GM19023 (cell line): ENCODE data around the gene HERPUD1.
"Not testable (repeated sequence)": the region's sequence is repeated elsewhere in the genome, so short reads cannot be mapped to it uniquely, and the experiment has no call there.

Source experiments
- ATAC-seq: cut with Tn5 transposase; IDR thresholded peaks from one replicate; pipeline ENCODE4 v1.9.1; 2021; ENCODE audit warnings: mild to moderate bottlenecking, moderate library complexity; ENCODE audit not compliant: unreplicated experiment

HERPUD1 gene

GRCh38 chr16:56977823-56978430 is 46.0 kb downstream of the HERPUD1 start:
- ATAC-seq = no peak

GRCh38 chr16:56980201-56980535 is 48.2 kb downstream of the HERPUD1 start:
- no peak for ATAC-seq

GRCh38 chr16:56980792-56981724 is 49.1 kb downstream of the HERPUD1 start:
- ATAC-seq = no peak

- ATAC-seq = no peak
Observed at GRCh38 chr16:56981729-56982271, 49.9 kb downstream of the HERPUD1 start.

GRCh38 chr16:56982695-56983094 is 50.8 kb downstream of the HERPUD1 start:
- no peak for ATAC-seq

GRCh38 chr16:56983211-56983751 is 51.3 kb downstream of the HERPUD1 start:
- ATAC-seq = no peak

- ATAC-seq = no peak
Observed at GRCh38 chr16:56984639-56985038, 52.7 kb downstream of the HERPUD1 start.

- ATAC-seq = no peak
Observed at GRCh38 chr16:56985288-56985961, 53.5 kb downstream of the HERPUD1 start.

GRCh38 chr16:56985962-56986360 is 54.0 kb downstream of the HERPUD1 start:
- ATAC-seq = no peak

- ATAC-seq = no peak
Observed at GRCh38 chr16:56986361-56986760, 54.4 kb downstream of the HERPUD1 start.

GRCh38 chr16:56986908-56987307 is 55.0 kb downstream of the HERPUD1 start:
- ATAC-seq = not testable (repeated sequence)

GRCh38 chr16:56987692-56988091 is 55.8 kb downstream of the HERPUD1 start:
- ATAC-seq = no peak

- ATAC-seq = no peak
Observed at GRCh38 chr16:56988161-56988947, 56.4 kb downstream of the HERPUD1 start.

GRCh38 chr16:56988948-56989945 is 57.3 kb downstream of the HERPUD1 start, which contains the start of gene NLRC5:
TSS of gene NLRC5 (plus strand) at chr16:56989557. CDS start at chr16:57020713, 31,156 bp downstream.
- peak; percentile 76 for ATAC-seq

- ATAC-seq = no peak
Observed at GRCh38 chr16:56989988-56990387, 58.0 kb downstream of the HERPUD1 start.

- ATAC-seq = no peak
Observed at GRCh38 chr16:56990407-56991286, 58.7 kb downstream of the HERPUD1 start.

GRCh38 chr16:56992431-56992830 is 60.5 kb downstream of the HERPUD1 start:
- ATAC-seq = not testable (repeated sequence)

- ATAC-seq = no peak
Observed at GRCh38 chr16:56993204-56993603, 61.3 kb downstream of the HERPUD1 start.
